GM18520 (cell line): ENCODE data around the gene COBL.

Experiments
- ATAC-seq: cut with Tn5 transposase; IDR thresholded peaks from one replicate; pipeline ENCODE4 v1.9.1; 2021; ENCODE audit not compliant: unreplicated experiment

Gene COBL

DNA sequence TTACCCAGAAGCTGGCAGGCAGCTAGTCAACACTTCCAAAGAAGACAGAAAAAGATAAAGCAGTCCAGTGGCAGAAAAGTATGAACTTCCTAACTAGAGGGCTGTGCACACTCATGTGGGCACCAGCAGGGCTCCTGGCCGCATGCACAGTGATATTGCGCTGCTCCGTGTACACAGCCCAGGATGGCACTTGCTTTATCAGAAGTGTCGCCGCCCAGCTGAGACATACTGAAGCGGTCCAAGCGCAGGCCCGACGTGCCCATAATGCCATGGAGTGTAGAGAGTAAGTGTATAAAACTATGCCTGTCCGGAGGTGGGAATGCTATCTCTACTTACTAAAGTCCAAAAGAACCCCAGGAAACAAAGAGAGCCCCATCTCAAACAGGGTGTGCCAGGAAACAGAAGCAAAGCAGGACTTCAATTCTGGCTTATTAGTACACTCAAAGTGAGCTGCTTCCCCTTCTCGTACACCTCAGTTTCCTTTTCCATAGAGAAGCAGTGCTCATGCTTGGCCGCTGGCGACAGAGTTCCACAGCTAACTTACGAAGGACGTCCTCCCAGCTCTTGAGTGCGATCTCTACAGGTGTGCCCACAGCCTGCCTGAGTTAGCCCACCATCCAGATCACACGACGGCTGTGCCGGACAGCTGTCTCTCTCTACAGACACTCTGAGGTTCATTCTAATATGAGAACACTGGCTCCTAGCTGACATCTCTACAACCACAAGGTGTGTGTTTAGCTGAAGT is 234.3 kb downstream of the COBL start:
- ATAC-seq = no peak

DNA sequence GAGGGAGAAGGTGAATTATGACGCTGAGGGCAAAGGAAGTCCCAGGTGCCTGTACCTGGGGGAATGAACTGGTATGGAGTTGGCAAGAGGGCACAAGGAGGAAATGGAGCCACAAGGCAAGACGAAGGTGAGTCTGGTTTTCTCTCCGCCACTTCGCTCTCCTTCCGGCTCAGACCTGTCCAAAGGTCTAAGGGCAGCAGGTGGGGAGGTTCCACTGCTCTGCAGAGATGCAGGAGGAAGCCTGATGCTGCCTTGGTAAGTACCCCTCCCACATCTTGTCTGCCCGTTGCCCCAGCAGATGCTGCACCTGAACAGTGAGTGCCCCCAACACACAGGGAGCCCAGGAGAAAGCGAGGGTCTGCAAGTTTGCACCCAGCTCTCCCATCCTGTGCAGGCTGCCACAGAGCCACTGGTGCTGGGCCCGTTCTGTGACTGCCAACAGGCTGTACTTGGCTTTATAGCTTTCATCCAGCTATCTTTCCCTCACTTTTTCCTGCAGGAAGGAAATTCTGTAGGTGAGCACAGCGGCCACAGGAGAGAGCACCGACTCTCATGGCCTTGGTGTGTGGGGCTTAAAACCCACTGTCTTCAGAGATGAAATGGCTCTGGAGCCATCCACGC is 235.2 kb downstream of the COBL start:
- ATAC-seq = no peak

DNA sequence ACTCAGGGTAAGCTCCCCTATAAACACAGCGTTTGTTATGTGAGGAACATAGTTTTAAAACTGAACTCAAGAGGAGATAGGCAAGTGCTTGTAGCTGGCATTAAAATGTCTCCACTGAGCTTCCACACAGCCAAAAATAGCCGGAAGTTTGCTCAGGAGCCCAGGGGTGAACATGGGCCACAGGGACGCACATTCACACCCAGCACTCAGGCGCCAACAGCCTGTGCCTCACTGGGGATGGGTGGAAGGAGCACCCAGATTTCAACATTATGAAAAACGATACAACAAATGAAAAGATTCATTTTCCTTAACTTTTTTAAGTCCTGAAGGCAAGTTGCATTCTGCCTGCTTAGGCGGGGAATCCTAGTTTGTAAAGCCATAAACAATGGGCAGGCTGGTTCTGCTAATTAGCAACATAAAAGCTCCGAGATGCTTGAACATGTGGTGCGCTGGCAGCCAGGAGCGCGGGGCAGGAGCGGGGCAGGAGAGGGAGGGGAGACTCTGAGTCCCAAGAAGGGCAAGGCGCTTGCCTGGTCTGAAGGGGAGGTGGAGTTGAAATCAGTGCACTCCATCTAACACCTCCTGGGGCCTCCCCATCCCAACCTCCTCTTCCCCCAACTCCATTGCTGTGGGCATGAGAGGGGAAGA is 235.9 kb downstream of the COBL start:
- ATAC-seq = no peak

DNA sequence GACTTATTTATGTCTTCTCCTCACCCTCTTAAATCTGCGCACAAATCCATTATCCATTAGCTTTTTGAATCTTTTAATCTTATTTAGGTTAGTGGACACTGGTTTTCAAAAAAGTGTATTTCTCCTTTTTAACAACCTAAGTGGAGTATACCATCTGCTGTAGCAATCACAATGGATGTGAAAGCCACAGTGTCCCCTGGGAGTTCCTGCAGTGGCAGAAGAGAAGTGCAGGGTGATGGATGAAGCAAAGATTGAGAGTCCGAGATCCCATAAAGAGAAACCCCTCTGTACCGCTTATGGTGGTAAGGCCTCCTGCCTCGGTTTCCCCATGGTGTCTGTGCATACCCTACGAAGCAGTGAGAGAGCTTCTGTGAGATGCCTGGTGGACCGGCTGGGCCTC is 236.4 kb downstream of the COBL start:
- ATAC-seq = no peak

DNA sequence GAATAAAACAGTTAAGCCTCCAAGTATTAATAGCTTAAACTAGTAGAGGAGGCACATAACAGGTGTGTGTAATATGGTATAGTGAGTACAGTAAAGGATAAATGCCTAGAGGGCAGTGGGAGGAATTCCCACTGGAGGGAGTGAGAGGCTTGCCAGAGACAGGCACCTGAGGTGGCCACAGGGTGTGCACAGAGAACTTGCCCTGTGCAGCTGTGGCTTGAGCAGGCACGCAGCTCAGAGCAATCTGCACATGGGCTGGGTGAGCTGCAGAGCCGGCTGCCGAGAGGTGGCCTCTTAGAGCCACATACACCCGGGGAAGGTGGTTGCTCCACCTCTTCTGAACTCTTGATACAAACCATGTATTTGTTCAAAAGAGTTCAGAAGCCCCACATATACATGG is 237.1 kb downstream of the COBL start:
- no peak for ATAC-seq

DNA sequence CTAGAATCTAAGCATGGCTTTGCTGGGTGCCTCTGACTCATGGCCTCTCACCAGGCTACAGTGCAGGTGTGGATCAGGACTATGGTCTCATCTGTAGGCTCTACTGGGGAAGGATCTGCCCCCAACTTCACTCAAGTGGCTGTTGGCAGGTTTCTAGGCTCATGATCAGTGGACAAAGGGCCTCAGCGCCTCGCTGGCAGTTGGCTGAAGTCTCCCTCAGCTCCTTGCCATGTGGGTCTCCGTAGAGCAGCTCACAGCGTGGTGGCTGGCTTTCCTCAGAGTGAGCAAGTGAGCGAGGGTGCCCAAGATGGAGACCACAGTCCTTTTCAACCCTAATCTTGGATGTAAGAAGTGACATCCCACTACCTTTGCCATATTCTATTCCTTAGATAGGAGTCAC is 238.0 kb downstream of the COBL start:
- no peak for ATAC-seq

DNA sequence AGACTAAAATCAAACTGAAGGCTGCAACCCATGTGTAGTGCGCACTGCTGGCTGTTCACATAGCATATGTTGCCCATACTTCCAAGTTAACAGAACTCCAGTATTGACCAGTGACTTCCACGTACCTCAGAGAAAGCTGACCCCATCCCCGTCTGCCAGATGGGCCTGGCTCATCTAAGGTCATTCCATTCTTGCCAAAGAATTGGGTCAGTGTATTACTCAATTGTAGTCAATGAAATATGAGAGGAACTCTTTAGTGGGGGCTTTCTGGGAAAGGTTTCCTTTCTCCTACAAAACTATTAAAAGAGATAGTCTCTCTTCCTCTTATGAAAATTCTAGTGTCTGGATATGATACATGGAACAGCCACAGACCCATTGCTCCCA is 238.6 kb downstream of the COBL start:
- ATAC-seq = no peak

DNA sequence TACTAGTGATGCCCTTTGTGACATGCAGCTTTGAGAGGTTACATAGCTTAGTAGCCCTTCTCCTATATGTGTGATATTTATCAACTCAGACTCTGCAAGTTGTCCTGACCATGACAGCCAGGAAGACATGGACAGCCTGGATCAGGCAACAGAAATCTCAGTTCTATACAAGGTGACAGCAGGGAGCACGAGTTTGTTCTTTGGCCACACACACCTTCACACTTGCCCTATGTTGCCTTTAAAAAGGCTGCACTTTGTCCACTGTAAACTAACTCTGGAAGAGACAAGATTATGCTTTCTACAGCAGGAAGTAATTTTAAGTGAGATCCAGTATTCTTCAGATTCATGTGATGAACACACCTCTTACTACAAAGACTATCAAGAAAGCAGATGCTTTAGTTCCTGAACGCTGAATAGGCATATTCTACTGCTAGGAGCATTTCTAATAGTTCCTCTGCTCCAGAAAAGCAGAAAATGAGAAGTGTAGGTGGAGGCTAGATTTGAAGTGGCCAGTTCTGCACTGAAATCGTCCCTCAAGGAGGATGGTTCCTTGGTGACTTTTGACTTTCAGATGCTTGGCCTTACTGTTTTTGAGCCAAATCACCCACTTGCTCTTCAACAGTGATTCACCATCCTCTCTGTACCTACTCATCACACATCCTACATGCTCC is 239.2 kb downstream of the COBL start:
- no peak for ATAC-seq

DNA sequence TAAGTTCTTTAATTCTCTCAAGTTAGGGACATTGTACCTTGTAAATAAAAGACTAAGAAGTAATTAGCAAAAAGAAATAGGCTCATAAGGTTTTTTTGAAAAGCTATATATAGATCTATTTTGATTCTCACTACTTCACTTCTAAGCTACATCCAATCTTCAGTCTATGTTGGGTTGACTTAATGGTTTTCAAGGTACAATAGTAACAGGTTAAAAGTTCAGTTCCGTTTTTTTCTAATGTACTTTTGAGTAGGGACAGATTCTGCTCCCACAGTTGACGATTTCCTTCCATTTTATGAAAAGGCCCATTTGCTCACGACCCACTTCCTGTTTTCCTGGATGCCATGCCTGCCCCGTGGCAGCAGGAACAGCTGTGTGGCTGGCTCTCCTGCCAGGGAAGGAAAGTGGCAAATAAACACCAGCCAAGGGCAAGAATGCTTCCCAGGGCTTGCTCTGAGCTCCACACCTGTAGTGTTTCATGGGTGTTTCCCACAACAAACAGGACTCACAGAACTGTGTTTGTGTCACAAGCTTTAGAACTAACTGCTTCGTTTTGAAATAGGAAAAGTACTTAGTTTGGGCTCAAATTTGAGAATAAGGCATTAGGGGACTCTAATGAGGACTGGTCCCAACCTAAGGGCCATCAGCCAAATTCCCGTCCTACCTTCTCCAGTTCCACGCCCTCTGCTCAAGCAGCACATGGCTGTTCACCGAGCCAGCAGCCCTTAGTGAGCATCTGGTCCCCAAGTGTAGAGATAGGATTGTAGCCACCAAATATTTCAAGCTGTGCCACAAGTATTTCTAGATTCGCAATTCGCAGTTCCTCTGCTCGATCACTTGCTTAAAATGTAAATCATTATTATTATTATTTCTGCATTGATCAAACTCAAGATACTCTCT is 240.7 kb downstream of the COBL start:
- ATAC-seq = no peak

DNA sequence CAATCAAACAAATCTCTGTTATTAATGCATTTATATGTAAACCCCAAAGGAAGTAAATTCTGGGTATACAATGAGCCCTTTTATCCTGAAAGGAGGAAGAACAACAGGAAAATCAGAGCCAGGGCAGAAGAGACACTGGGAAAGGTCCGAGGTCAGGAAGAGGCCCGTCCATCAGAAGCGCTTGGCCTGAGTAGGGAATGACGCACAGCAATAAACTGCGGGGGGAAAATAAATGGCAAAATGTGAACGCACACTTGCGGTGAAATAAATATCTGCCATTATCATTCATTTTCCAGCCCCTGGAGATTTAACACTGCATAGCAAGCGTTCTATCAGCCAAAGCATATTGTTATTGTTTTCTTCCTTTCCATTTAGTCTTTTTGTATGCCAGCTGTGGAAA is 243.4 kb downstream of the COBL start:
- ATAC-seq = no peak

DNA sequence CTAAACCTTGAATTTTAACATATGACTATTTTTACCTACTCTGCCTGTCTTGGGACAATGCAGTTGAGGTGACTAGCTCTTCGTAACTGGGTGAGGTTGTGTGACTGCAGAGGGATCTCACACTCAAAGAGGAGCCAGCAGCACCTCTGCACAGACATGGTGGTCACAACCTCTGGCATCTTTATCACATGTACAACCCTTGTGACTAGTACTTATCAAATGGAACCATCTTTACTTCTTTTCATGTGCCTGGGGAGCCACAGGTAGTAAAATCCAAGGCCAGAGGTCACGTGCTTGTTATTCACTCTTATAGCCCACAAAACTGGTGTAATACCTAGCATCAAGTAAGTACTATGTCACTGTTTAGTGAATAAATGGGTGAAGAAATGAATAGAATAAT is 244.3 kb downstream of the COBL start:
- ATAC-seq = no peak

DNA sequence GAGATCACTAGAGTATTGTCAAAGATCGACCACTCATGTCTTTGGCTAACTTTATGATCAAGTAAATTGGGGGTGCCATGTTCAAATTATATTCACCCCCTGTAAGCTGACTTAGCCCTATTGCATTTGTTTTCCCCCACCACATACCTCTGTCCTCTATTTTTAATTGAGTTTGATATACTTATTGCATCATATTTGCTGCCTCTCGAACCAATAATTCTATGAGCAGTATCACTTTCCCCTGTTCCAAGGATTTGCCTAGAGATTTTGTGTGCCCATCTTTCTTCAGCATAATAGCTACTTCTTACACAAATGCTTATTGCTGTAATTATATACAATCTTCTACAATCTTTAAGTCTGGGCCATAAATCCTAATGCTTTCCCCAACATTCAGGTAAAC is 245.2 kb downstream of the COBL start:
- ATAC-seq = no peak

DNA sequence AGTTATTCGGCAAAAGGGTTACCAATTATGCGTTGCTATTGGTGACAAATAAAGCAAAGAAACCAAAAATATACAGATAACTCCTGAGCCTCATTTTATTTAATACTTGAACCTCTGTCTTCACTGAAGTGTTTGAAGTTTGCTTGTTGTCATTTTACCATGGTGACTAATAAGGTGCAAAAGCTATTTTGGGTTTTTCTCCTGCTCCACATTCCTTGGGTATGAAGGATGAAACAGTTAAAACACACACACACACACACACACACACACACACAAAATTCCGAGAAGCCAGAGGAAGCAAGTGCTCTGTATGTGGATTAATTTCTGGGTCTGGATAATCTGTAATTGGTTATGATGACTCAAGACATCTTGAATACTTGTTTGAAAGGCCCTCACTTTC is 246.5 kb downstream of the COBL start:
- ATAC-seq = no peak

DNA sequence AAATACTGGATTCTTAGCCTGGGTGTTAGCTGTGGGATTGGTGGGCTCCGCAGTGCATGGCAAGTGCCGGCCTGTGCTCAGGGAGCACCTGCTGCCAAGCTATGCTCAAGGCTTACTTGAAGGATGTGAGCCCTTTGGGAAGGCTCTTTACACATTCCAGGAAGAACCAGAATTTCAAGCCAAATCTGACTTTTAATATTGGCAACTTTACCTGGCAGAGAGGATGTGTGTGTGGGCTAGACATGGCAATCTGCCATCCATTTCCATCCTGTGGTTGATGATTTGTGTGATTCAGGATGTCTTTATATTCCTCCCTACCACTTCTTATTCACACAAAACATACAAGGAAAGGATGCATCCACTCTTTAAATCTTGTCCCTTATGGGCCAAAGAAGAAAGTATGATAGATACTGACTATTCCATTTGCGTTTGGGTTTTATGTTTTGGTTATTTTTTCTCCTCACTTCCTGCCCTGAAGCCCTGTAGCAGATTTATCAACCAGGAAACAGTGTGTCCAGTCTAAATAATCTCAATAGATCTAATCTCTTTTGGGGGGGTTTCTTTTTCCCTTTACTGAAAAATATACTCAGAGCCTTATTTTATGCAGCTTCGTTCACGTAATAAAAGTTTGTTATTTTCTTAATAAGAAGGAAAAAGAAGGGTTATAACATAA is 247.1 kb downstream of the COBL start:
- ATAC-seq = no peak

DNA sequence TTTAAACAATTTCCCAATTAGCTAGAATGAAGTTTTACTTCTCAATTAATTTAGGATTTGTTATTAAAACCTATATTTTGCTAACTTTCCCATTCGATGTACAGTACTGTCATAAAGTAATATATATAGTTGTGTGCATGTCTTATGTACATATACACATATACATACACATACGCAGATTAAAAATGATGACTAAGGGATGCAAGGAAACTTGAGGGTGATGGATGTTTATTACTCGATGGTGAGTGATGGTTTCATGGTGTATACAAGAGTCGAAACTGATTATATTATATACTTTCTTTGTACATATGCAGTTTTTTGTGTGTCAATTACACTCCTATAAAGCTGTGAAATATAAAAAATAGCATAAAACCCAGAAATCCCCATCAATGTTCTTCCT is 248.2 kb downstream of the COBL start:
- ATAC-seq = no peak

DNA sequence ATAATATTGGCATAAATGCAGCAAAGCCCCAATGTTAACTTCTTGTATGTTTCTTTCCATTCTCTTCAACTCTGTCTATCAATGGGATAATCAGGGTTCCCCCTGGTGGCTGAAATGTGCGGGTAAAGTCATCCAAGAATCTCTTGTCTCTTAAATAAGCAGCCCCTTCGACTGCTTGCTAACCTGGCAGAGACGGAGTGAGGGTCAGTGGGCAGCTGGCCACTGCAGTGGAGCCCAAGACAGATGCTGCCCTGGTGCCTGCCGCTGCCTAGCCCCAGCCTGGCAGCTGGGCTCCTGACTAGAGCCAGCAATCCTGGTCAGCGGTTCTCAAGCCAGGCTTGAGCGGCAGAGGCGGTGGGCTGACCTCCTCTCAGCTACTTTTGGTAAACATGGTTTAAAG is 248.9 kb downstream of the COBL start:
- no peak for ATAC-seq

DNA sequence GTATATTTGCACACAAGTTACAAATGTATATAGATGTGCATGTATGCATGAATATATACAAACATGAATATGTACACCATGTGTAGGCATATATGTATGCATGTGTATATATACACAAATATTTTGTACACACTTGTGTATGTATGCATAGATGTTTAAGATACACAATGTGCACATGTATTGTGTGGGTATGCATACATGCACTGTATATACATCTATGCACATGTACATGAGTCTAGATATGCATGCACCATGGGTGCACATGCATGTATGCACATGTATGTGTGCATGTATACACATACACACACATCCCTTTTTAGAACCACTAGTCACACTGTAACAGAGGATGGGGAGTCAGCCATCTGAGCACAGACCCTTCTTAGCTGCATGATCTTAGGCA is 249.4 kb downstream of the COBL start:
- ATAC-seq = no peak

DNA sequence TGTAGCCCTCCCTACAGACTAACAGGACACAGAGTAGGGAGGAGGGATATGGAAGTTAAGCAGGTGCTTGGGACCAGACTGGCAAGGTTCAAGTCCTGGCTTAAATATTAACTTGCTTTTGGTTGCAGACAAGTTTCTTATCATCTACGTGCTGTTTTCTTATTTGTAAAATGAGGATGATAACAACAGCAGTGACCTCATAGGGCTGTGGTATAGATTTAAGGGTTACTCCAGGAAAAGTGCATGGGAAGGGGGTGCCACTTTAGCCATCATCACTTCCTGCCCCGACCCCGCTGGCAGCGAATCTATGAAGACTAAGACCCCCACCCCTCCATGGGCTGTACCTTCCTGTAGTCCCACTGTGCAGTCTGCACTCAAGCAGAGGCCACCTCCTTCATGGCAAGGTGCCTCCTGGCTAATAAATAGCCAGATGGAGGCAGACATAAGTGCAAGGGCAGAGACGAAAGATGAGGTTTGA is 250.2 kb downstream of the COBL start:
- no peak for ATAC-seq

DNA sequence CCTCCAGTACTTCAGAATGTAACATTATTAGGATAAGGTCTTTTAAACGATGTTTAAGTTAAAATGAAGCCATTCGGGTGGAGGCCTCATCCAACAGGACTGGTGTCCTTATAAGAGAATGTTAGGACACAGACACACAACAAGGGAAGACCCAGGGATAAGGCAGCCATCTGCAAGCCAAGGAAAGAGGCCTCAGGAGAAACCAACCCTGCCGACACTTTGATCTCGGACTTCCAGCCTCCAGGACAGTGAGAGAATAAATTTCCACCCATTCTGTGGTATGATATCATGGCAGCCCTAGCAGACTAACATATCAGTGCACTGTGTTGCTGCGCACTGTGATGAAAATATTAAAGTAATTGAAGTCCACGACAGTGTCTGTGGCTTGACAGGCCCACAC is 250.8 kb downstream of the COBL start:
- ATAC-seq = no peak

DNA sequence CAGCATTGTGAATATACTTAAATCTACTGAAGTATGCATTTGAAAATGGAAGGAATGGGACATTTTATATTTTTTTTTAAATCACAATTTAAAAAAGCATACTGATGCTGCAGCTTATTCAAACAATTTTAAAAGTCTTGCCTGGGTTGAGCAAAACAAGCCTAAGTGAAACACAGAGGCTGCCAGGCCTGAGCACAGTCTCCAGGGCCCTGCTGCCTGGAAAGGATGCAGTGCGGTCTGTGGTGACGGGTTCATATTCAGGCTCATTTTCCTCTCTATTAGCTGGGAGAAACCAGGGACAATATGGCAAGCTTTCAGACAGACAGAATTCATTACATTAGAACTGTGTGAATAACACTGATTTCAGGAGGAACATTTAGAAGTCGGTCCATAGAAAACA is 251.9 kb downstream of the COBL start:
- ATAC-seq = no peak
